Mesenteric fat pad (tissue), 1 donor: Measurements from ENCODE around the gene C9orf152. TPM values are rescaled to one million over a fixed set of nuclear protein-coding genes. Genes with fewer than 3 reads are reported as not detected.
"Not testable (repeated sequence)": the region's sequence is repeated elsewhere in the genome, so short reads cannot be mapped to it uniquely, and the experiment has no call there.

Experiments used
- DNase-seq: peaks from one replicate; pipeline ENCODE4 v3.0.0-alpha.2; 2020; ENCODE audit warnings: low spot score
- total RNA-seq: library from RNA; stranded (reverse); fragmentation: NEBNext Ultra II Directional; extraction: Animal tissue kit (Norgen Biotek cat#: 25700); gene quantifications from one replicate; pipeline ENCODE4 v1.2.1, GENCODE V29; 2021
- donor health status: DM: yes; HTN: yes; CAD: no.

C9orf152 gene
- total RNA-seq, 1 donor from 2014 or later = not detected

GRCh38 chr9:110214586-110215355 lies 6.8 kb upstream of the C9orf152 start:
- DNase-seq = no peak

- no peak for DNase-seq
These were observed 6.1 kb upstream of the C9orf152 start for GRCh38 chr9:110214090-110214489.

- DNase-seq = no peak
These were observed 5.6 kb upstream of the C9orf152 start for GRCh38 chr9:110213413-110214044.

GRCh38 chr9:110207071-110207641 lies 803 bp downstream of the C9orf152 start:
- DNase-seq = no peak

GRCh38 chr9:110206389-110206788 lies 1.6 kb downstream of the C9orf152 start:
- DNase-seq = no peak

GRCh38 chr9:110205612-110206011 lies 2.3 kb downstream of the C9orf152 start:
- not testable (repeated sequence) for DNase-seq

- no peak for DNase-seq
These were observed 5.7 kb downstream of the C9orf152 start for GRCh38 chr9:110202232-110202631.

- no peak for DNase-seq
These were observed 8.3 kb downstream of the C9orf152 start for GRCh38 chr9:110199643-110200042.

GRCh38 chr9:110198357-110198756 lies 9.6 kb downstream of the C9orf152 start:
- no peak for DNase-seq

- no peak for DNase-seq
These were observed 10.4 kb downstream of the C9orf152 start for GRCh38 chr9:110197330-110198187.

GRCh38 chr9:110196084-110196499 lies 11.9 kb downstream of the C9orf152 start:
- not testable (repeated sequence) for DNase-seq

- no peak for DNase-seq
These were observed 15.3 kb downstream of the C9orf152 start for GRCh38 chr9:110192531-110193261.

GRCh38 chr9:110191615-110192014 lies 16.3 kb downstream of the C9orf152 start:
- no peak for DNase-seq

- no peak for DNase-seq
These were observed 18.2 kb downstream of the C9orf152 start for GRCh38 chr9:110189559-110190320.

GRCh38 chr9:110188991-110189390 lies 19.0 kb downstream of the C9orf152 start:
- DNase-seq = no peak

- no peak for DNase-seq
These were observed 19.9 kb downstream of the C9orf152 start for GRCh38 chr9:110188101-110188500.

GRCh38 chr9:110187126-110187525 lies 20.8 kb downstream of the C9orf152 start:
- no peak for DNase-seq

- DNase-seq = no peak
These were observed 21.7 kb downstream of the C9orf152 start for GRCh38 chr9:110186254-110186653.

- DNase-seq = no peak
These were observed 22.2 kb downstream of the C9orf152 start for GRCh38 chr9:110185806-110186205.
